T-helper 2 cell treated with Interferon-gamma antibody and Interleukin-4, amounts not matched to agents 100 ng/mL and 5 ng/mL, for 36 hours (primary cell): Measurements from ENCODE around the gene RFX4. TPM values are rescaled to one million over a fixed set of nuclear protein-coding genes. Genes with fewer than 3 reads are reported as not detected.

Source experiments
- intact Hi-C: fragments of 100-400 bp; cut with micrococcal nuclease; formaldehyde crosslinking; loops from one replicate; pipeline ENCODE4 v1.15.1; 2023
- total RNA-seq: library from RNA; stranded (reverse); gene quantifications from 2 replicates; pipeline ENCODE4 v1.2.3, GENCODE V29; 2022

Gene RFX4
- total RNA-seq, 1 donor from 2014 or later = not detected

DNA sequence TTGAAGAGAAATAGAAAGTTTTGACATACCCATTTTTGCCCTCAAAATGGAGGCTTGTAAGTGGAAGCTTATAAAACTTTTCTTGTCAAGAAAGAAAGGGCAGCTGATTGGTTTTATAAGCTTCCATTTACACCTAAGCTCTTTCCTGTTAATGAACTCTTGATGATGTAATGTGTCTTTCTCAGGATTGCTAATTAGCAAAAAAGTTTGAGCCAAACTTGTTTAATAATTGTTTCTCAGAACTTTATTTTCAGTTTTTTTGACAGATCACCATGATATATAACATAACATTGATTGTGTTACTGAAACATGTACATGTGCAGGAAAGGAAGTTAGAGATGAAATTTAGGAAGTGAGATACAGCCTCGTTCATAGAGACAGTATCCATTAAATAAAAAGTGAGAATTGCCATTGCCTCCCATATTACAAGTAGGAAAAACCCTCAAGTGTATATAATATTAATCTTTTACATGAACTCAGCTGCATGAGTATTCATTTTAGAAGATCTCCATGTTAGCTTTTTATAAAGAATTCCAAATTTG lies 218.4 kb downstream of the RFX4 start:
- intact Hi-C loops = no loop called here

GRCh38 chr12:106801830-106802533 lies 219.2 kb downstream of the RFX4 start:
- intact Hi-C loops = no loop called here

DNA sequence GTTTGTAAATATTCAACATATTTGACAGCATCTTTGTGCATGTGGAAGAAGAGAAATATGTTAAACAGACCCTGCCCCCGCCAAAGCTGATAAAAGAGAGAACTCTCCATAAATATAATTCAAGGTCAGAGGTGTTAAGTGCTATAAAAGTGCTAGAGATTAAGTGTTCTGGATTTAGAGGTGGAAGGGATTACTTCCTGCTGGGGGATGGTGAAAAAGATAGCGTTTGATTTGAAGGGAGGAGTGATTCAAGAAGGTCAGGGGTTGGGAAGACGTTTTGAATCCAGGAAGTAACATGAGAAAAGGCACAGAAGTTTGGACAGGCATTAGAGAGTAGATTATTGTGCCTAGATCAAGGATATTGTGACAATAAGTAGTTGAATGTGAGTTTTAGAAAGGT lies 221.9 kb downstream of the RFX4 start:
- intact Hi-C loops = no loop called here

Other genes with a start within 250 kb of the RFX4 start
- gene POLR3B, start 225.3 kb upstream of the RFX4 start, total RNA-seq = 8.1 and 8.8 TPM in 2 replicates
- gene RIC8B, start 191.7 kb downstream of the RFX4 start, total RNA-seq = 14.0 and 14.3 TPM in 2 replicates